H9 (cell line): Measurements from ENCODE around the gene SHANK3. TPM values are rescaled to one million over a fixed set of nuclear protein-coding genes. Genes with fewer than 3 reads are reported as not detected.

Source experiments
- DNase-seq: peaks from one replicate; pipeline ENCODE4 v3.0.0-alpha.2; 2017
- H2AFZ ChIP-seq: one replicate; pipeline ENCODE4 v1.6.1; 2013; ENCODE audit warnings: mild to moderate bottlenecking, low read length, control low read depth, moderate library complexity
- H2AK5ac ChIP-seq: 2 replicates; pipeline ENCODE4 v1.6.1; 2013; ENCODE audit warnings: low read length, control low read depth, mixed read lengths; ENCODE audit not compliant: insufficient read length
- H2BK120ac ChIP-seq: one replicate; pipeline ENCODE4 v1.6.1; 2013; ENCODE audit warnings: low read depth, mild to moderate bottlenecking, low read length, control low read depth, inconsistent platforms; ENCODE audit not compliant: poor library complexity, severe bottlenecking
- H2BK12ac ChIP-seq: 2 replicates; pipeline ENCODE4 v1.6.1; 2013; ENCODE audit warnings: low read length, control low read depth, mixed read lengths, low read depth; ENCODE audit not compliant: insufficient read length
- H2BK15ac ChIP-seq: 2 replicates; pipeline ENCODE4 v1.6.1; 2013; ENCODE audit warnings: low read depth, low read length, control low read depth
- H2BK20ac ChIP-seq: one replicate; pipeline ENCODE4 v1.6.1; 2013; ENCODE audit warnings: low read depth, mild to moderate bottlenecking, low read length, control low read depth, inconsistent platforms; ENCODE audit not compliant: poor library complexity, severe bottlenecking
- H2BK5ac ChIP-seq: 2 replicates; pipeline ENCODE4 v1.6.1; 2013; ENCODE audit warnings: low read length, control low read depth, mixed read lengths; ENCODE audit not compliant: insufficient read length
- H3K14ac ChIP-seq: 2 replicates; pipeline ENCODE4 v1.6.1; 2013; ENCODE audit warnings: low read length, control low read depth; ENCODE audit not compliant: insufficient read depth
- H3K18ac ChIP-seq: 2 replicates; pipeline ENCODE4 v1.6.1; 2013; ENCODE audit warnings: low read depth, mild to moderate bottlenecking, mixed read lengths, low read length, control low read depth; ENCODE audit not compliant: insufficient read length
- H3K23ac ChIP-seq: 2 replicates; pipeline ENCODE4 v1.6.1; 2013; ENCODE audit warnings: low read length, control low read depth, mixed read lengths, low read depth; ENCODE audit not compliant: insufficient read length
- H3K23me2 ChIP-seq: 2 replicates; pipeline ENCODE4 v1.6.1; 2013; ENCODE audit warnings: low read depth, mild to moderate bottlenecking, mixed read lengths, low read length, control low read depth; ENCODE audit not compliant: insufficient read length, poor library complexity, severe bottlenecking
- H3K27ac ChIP-seq: 2 replicates; pipeline ENCODE4 v1.5.1; 2013; ENCODE audit warnings: low read length, control low read depth, mixed read lengths, low read depth; ENCODE audit not compliant: insufficient read length
- H3K27me3 ChIP-seq: 2 replicates; pipeline ENCODE4 v1.6.1; 2013; ENCODE audit warnings: low read length, control low read depth, inconsistent platforms; ENCODE audit not compliant: insufficient read depth
- H3K4ac ChIP-seq: 2 replicates; pipeline ENCODE4 v1.6.1; 2013; ENCODE audit warnings: low read depth, mild to moderate bottlenecking, control low read depth, inconsistent platforms, low read length, moderate library complexity
- H3K4me1 ChIP-seq: 2 replicates; pipeline ENCODE4 v1.6.1; 2013; ENCODE audit warnings: low read length, control low read depth, inconsistent platforms; ENCODE audit not compliant: insufficient read depth
- H3K4me2 ChIP-seq: 2 replicates; pipeline ENCODE4 v1.6.1; 2013; ENCODE audit warnings: low read length, control low read depth, mixed read lengths; ENCODE audit not compliant: insufficient read length, insufficient read depth
- H3K56ac ChIP-seq: 2 replicates; pipeline ENCODE4 v1.6.1; 2013; ENCODE audit warnings: low read depth, mild to moderate bottlenecking, mixed read lengths, low read length, control low read depth; ENCODE audit not compliant: insufficient read length
- H3K79me1 ChIP-seq: 2 replicates; pipeline ENCODE4 v1.6.1; 2013; ENCODE audit warnings: low read depth, mild to moderate bottlenecking, moderate library complexity, low read length, control low read depth, inconsistent platforms; ENCODE audit not compliant: insufficient read depth, poor library complexity, severe bottlenecking
- H3K79me2 ChIP-seq: 2 replicates; pipeline ENCODE4 v1.6.1; 2013; ENCODE audit warnings: low read length, control low read depth, inconsistent platforms; ENCODE audit not compliant: insufficient read depth
- H3K9ac ChIP-seq: 2 replicates; pipeline ENCODE4 v1.6.1; 2013; ENCODE audit warnings: low read length, control low read depth, mixed read lengths; ENCODE audit not compliant: insufficient read length; ENCODE audit errors: extremely low read depth
- H3K9me3 ChIP-seq: one replicate; pipeline ENCODE4 v1.6.1; 2013; ENCODE audit warnings: low read depth, low read length, inconsistent platforms; ENCODE audit not compliant: control insufficient read depth
- H3T11ph ChIP-seq: one replicate; pipeline ENCODE4 v1.6.1; 2013; ENCODE audit warnings: mild to moderate bottlenecking, low read length, control low read depth, inconsistent platforms
- H4K20me1 ChIP-seq: one replicate; pipeline ENCODE4 v1.6.1; 2013; ENCODE audit not compliant: control insufficient read depth, insufficient read length, insufficient read depth
- H4K5ac ChIP-seq: 2 replicates; pipeline ENCODE4 v1.6.1; 2013; ENCODE audit warnings: low read depth, mild to moderate bottlenecking, mixed read lengths, low read length, control low read depth; ENCODE audit not compliant: insufficient read length
- H4K8ac ChIP-seq: replicated peaks from 2 replicates; pipeline ENCODE4 v1.6.1; 2013; ENCODE audit warnings: low read length, control low read depth, mixed read lengths, low read depth; ENCODE audit not compliant: insufficient read length
- H4K91ac ChIP-seq: 2 replicates; pipeline ENCODE4 v1.6.1; 2013; ENCODE audit warnings: low read depth, mild to moderate bottlenecking, moderate library complexity, mixed read lengths, low read length, control low read depth; ENCODE audit not compliant: insufficient read length
- H3K27ac Mint-ChIP-seq, 3 experiments: 2 replicates in 2 of 3; 3 replicates in 1 of 3; pipeline ENCODE4 v1.8.0; 2020 to 2021; ENCODE audit warnings: mixed read lengths in 3 of 3, mild to moderate bottlenecking in 1 of 3, moderate library complexity in 1 of 3
- H3K27me3 Mint-ChIP-seq: 2 replicates; pipeline ENCODE4 v1.8.0; 2021; ENCODE audit warnings: low read depth, mild to moderate bottlenecking, moderate library complexity, mixed read lengths
- H3K36me3 Mint-ChIP-seq, 3 experiments: 2 replicates in 2 of 3; 3 replicates in 1 of 3; pipeline ENCODE4 v1.8.0; 2020 to 2021; ENCODE audit warnings: low read depth in 3 of 3, mixed read lengths in 3 of 3; ENCODE audit not compliant: insufficient read depth in 1 of 3
- H3K4me1 Mint-ChIP-seq, 2 experiments: 2 replicates each; pipeline ENCODE4 v1.8.0; 2020; ENCODE audit warnings: mixed read lengths in 2 of 2
- H3K4me3 Mint-ChIP-seq, 2 experiments: 2 replicates in 1 of 2; 3 replicates in 1 of 2; pipeline ENCODE4 v1.8.0; 2020 to 2021; ENCODE audit warnings: mild to moderate bottlenecking in 2 of 2, mixed read lengths in 2 of 2, moderate library complexity in 1 of 2
- H3K9me3 Mint-ChIP-seq, 2 experiments: 2 replicates in 1 of 2; 3 replicates in 1 of 2; pipeline ENCODE4 v1.8.0; 2020; ENCODE audit warnings: mild to moderate bottlenecking in 2 of 2, mixed read lengths in 2 of 2, moderate library complexity in 1 of 2
- WGBS: extraction: QIAGEN DNeasy Blood & Tissue Kit; methylation state at CpG from one replicate; pipeline ENCODE4 v1.1.7; 2013; ENCODE audit warnings: missing lambda C conversion rate, low lambda C conversion rate, mixed read lengths; ENCODE audit not compliant: insufficient read length; ENCODE audit errors: extremely low coverage; 5-methylcytosine and 5-hydroxymethylcytosine counted together
- total RNA-seq: library from RNA; stranded (reverse); gene quantifications from 2 replicates; pipeline ENCODE4 v1.2.1, GENCODE V29; 2021
- TF ChIP-seq, protein P1 (sequence below): fragments of 200-600 bp; sonication (generic); conservative IDR thresholded peaks from 3 replicates; pipeline ENCODE4 v1.8.0; 2021; ENCODE audit warnings: antibody characterized with exemption, mild to moderate bottlenecking

The SHANK3 gene
- total RNA-seq, 1 experiment from 2014 or later: 8.7 TPM

GRCh38 chr22:50688448-50688847 is 15.8 kb downstream of the SHANK3 start:
- H2BK120ac ChIP-seq: no peak overlapping the region
- Mint-ChIP-seq H3K27ac (no peak overlapping the region; a peak in 1 of 7 replicates), H3K4me3 (no peak overlapping the region), H3K27me3 (peaks cover 15% of the 10 kb centered on the region), H3K36me3 (peaks cover 8 to 20% (median 13%) of the 10 kb centered on the region in 3 experiments), H3K4me1 (peaks cover 2 to 6% of the 10 kb centered on the region in 2 experiments; a peak in 3 of 4 replicates), H3K9me3 (peaks cover 4 to 6% of the 10 kb centered on the region in 2 experiments; a peak in 4 of 5 replicates)
- no peaks in the 10 kb centered on the region for H4K20me1 ChIP-seq
- no peak overlapping the region for H3K9ac ChIP-seq
- no peak overlapping the region for H3K18ac ChIP-seq
- no peak for DNase-seq
- H3K23me2 ChIP-seq: peaks cover 2% of the 10 kb centered on the region
- no peak overlapping the region for H2BK15ac ChIP-seq
- no peak overlapping the region for H2AFZ ChIP-seq
- H4K5ac ChIP-seq: no peak overlapping the region
- no peak overlapping the region for H3K23ac ChIP-seq
- no peak overlapping the region for H4K91ac ChIP-seq
- H3K9me3 ChIP-seq: no peaks in the 10 kb centered on the region
- WGBS: no CpG with 5 or more reads among the region's 5 CpGs
- H3T11ph ChIP-seq: no peak overlapping the region
- H3K4me1 ChIP-seq: no peaks in the 10 kb centered on the region
- H3K27ac ChIP-seq: no peak overlapping the region
- H2BK20ac ChIP-seq: no peak overlapping the region
- no peaks in the 10 kb centered on the region for H3K27me3 ChIP-seq
- TF ChIP-seq, protein P1, sequence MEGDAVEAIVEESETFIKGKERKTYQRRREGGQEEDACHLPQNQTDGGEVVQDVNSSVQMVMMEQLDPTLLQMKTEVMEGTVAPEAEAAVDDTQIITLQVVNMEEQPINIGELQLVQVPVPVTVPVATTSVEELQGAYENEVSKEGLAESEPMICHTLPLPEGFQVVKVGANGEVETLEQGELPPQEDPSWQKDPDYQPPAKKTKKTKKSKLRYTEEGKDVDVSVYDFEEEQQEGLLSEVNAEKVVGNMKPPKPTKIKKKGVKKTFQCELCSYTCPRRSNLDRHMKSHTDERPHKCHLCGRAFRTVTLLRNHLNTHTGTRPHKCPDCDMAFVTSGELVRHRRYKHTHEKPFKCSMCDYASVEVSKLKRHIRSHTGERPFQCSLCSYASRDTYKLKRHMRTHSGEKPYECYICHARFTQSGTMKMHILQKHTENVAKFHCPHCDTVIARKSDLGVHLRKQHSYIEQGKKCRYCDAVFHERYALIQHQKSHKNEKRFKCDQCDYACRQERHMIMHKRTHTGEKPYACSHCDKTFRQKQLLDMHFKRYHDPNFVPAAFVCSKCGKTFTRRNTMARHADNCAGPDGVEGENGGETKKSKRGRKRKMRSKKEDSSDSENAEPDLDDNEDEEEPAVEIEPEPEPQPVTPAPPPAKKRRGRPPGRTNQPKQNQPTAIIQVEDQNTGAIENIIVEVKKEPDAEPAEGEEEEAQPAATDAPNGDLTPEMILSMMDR: no peak
- H3K4ac ChIP-seq: no peak overlapping the region
- H2BK5ac ChIP-seq: no peak overlapping the region
- no peak overlapping the region for H3K56ac ChIP-seq
- H3K79me1 ChIP-seq: no peaks in the 10 kb centered on the region
- no peak overlapping the region for H3K4me2 ChIP-seq
- H3K14ac ChIP-seq: no peak overlapping the region
- H4K8ac ChIP-seq: no peak overlapping the region
- no peak overlapping the region for H2AK5ac ChIP-seq
- H2BK12ac ChIP-seq: no peak overlapping the region
- H3K79me2 ChIP-seq: no peaks in the 10 kb centered on the region
